GM15510 (cell line): ENCODE results near the gene ARHGAP24.

Source experiments
- POLR2A ChIP-seq: IDR thresholded peaks from 3 replicates; pipeline ENCODE4 v1.6.1; 2011; ENCODE audit warnings: borderline replicate concordance; ENCODE audit not compliant: insufficient read length; ENCODE audit errors: extremely low read depth

Gene ARHGAP24

GRCh38 chr4:85812776-85813175 is 337.8 kb downstream of the ARHGAP24 start:
- no peak for TF ChIP-seq POLR2A

GRCh38 chr4:85815796-85816459 is 341.0 kb downstream of the ARHGAP24 start:
- TF ChIP-seq POLR2A: no peak

DNA sequence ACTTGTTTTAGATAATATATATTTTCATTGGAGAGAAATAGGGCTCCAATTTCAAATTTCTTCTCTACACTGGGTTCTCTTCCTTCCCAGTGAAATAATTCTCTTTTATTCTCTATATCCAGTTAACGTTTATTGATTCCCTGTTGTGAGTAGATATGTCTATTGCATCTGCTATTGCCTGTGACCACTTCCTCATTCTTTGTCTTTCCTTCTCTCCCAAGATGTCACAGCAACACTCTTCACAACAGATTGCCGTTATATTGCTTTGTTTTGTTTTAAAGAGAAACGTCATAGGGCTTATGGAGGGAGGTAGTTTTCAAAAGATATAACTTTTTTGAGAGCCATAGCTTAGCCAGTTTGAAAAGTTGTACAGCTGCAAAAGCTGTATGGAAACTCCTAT is 343.8 kb downstream of the ARHGAP24 start:
- no peak for TF ChIP-seq POLR2A

- no peak for TF ChIP-seq POLR2A
Observed at GRCh38 chr4:85821688-85822455, 346.9 kb downstream of the ARHGAP24 start.

DNA sequence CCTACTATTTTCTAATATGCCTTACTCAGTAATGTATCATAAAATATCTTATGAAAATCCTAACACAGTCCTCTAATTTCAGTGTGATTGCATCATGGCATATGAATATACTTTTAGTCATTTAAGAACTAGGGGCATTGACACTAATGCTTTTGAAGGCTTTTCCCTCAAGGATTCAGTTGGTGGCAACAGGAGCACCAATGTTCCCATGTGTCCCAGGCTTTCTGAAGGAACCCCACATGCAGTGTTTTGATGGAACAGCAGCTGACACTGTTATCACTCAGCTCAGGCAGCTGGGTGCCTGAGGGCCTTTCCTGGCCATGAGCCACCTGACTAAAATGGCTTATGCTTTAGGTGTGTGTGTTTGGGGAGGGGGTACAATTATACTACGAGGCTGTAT is 348.3 kb downstream of the ARHGAP24 start:
- no peak for TF ChIP-seq POLR2A

DNA sequence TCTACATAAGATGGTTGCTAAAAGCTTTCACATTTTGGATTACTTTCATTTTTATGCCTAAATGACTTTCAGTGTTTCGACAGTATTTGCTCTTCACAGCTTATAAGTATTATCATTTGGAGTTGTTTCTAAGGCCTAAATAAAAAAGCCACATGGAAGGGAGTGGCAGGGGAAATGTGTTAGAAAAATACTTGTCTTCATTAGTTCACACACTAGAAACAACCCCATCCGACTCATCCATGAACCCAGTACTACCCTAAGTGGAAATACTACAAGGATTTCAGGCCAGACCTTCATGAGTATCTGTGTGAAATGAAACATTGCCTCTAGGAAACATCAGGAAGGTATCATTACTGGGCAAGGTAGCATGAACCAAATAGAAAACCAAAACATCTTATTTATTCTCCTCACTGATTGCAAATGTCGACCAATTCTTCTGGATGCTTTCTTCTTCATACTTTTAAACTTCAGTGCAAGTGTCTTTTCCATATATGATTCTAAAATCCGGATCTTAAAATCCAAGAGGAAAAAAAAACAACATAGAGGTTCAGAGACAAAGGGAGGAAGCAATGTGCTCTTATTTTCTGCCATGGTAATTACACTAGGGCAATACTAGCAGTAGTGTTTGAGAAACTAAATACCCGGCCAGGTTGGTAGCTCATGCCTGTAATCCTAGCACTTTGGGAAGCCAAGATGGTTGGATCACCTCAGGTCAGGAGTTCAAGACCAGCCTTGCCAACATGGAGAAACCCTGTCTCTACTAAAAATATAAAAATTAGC is 349.4 kb downstream of the ARHGAP24 start:
- TF ChIP-seq POLR2A: no peak

DNA sequence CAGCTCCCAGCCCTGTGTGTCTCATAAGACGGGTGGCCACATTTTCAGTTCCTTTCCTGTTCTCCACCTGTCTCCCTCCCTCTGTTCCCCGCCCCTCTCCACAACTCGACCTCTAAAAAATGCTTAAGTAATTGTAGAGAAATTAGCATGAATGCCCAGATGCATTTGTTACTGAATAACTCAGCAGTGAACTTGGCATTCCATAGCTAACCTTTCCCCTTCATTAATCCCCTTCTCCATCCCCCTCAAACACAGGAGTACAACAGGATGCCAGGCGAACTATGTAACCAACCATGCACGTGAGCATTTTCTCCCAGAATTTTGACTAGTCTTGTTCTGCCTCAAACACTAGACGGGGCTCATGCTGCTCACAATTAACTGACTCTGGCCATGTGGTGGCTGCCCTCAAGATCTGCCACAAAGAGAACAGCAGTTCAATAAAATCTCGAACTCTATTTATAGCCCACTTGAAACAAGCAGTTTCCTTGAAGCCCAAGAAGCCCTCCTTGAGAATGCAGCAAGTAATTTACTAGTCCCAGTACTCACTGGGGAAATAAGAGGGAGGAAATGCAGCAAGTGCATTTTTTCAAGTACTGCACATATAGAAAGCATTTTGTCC is 351.2 kb downstream of the ARHGAP24 start:
- no peak for TF ChIP-seq POLR2A

DNA sequence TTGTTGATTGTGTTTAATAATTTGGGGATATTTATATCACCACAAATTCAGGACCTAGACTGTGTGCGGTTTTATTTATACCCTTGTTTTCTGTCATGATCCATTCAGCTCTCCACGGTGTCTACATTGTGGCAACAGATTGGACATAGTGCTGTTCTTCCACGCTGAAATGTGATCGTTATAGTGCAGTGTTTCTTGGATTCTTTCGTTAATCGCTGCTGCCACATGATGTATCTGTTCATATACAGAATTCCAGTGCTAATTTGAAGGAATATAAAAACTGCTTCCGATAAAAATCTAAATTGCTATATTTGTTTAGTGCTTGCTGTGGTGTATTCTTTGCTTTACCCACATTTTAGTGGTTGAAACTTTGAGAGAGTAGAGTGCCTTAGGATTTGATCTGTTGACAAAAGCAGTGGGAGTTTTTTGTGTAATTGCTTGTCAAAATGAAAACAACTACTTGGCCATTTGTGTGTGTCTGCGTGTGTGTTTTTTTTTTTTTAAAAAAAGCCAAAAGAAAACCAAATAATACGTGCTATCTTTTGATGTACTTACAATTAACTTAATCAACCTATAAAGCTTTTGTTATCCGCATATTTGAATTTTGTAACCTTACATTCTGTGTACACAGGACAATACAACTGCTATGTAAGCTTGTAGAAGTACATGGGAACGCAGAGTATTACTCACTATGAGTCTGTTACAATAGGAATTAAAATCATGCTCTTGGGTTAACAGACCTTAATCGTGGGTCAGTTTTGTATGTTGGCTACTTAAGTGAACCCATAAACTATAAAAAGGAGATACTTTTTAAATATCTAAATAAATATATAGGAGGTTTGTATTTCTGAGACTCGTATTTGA is 353.3 kb downstream of the ARHGAP24 start:
- no peak for TF ChIP-seq POLR2A

DNA sequence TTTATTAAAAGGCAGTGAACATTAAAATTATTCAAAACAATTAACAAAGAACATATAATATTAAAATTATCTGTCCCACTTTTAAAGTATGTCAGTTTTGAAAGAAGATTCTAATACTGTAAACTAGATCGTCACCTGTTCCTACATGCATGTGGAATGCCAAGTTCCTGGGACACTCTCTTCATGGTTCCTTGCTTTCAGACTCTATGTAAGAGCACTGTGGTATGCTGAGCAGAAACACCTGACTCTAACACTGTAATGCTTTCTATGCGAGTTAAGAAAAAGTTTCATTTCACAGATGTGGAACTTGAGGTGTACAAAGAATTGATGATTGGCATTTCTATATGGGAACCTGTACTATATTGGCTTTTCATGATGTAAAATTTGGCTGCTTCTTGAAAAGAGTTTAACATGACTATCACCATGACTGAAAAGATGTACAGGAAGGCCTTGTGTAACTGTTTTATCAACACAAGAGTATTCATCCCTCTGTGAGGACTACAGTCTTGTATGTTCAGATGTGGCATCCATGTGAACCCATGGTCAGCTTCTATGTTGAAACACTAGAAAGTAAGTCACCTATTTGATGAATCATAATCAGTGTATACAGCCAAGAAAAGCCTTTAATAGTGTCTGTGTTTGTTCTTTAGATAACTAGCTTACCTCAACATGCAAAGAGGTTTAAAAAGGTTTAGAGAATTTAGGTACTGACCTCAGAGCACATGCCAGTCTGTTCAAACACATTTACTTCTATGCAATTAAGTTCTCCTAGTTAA is 354.5 kb downstream of the ARHGAP24 start:
- no peak for TF ChIP-seq POLR2A

DNA sequence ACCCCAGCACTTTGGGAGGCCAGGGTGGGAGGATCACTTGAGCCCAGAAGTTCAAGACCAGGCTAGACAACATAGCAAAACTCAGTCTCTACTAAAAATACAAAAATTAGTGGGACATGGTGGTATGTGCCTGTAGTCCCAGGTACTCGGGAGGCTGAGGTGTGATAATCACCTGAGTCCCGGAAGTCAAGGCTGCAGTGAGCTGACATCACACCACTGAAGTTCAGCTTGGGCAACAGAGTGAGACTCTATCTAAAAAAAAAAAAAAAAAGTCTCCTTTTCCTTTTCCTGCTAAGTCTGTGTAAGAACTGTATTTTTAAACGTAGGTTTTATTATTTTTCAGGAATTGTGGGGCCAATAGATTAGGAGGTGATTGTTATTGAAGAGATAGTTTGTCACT is 356.7 kb downstream of the ARHGAP24 start:
- no peak for TF ChIP-seq POLR2A

GRCh38 chr4:85833302-85833701 is 358.4 kb downstream of the ARHGAP24 start:
- no peak for TF ChIP-seq POLR2A

GRCh38 chr4:85834934-85835333 is 360.0 kb downstream of the ARHGAP24 start:
- TF ChIP-seq POLR2A: no peak
